Skin of body (tissue), 2 donors: ENCODE measurements around the gene DOCK7. TPM values are rescaled to one million over a fixed set of nuclear protein-coding genes. Genes with fewer than 3 reads are reported as not detected.
"Not testable (repeated sequence)": the region's sequence is repeated elsewhere in the genome, so short reads cannot be mapped to it uniquely, and the experiment has no call there.

Experiments used
- DNase-seq: peaks from one replicate; lab custom pipeline; 2025; lab: John Stamatoyannopoulos, UW
- total RNA-seq: library from RNA; depleted of rRNA; stranded (reverse); fragments of >200 nt; gene quantifications from one replicate; pipeline ENCODE4 v1.2.3, GENCODE V29; 2014

The DOCK7 gene
- total RNA-seq, 1 donor from 2014 or later = 99.1 TPM

- not testable (repeated sequence) for DNase-seq
Measured at GRCh38 chr1:62698161-62698560, 10.0 kb upstream of the DOCK7 start.

DNA sequence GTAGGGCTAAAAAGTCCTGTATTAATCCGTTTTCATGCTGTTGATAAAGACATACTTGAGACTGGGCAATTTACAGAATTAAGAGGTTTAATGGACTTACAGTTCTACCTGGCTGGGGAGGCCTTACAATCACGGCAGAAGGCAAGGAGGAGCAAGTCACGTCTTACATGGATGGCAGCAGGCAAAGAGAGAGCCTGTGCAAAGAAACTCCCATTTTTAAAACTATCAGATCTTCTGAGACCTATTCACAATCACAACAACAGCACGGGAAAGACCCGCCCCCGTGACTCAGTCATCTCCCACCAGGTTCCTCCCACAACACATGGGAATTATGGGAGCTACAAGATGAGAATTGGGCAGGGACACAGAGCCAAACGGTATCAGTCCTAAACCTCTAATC lies 6.3 kb upstream of the DOCK7 start:
- DNase-seq = not testable (repeated sequence)

DNA sequence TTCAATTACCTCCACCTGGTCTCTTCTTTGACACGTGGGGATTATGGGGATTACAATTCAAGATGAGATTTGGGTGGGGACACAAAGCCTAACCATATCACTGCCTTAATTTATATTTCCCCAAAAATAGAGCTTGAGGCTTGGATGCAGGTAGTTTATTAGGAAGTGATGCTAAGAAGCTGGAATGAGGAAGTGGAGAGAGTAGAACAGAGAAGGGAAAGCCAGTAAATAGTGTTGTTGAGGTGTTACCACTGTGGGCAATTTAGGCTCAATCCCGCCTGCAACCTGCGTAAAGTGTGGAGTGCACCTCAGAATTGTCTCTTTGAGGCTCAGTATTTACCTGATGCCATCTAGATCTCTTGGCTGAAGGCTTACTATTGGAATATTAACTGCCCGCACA lies 4.9 kb upstream of the DOCK7 start:
- no peak for DNase-seq

GRCh38 chr1:62691062-62691844 lies 3.1 kb upstream of the DOCK7 start:
- no peak for DNase-seq

DNA sequence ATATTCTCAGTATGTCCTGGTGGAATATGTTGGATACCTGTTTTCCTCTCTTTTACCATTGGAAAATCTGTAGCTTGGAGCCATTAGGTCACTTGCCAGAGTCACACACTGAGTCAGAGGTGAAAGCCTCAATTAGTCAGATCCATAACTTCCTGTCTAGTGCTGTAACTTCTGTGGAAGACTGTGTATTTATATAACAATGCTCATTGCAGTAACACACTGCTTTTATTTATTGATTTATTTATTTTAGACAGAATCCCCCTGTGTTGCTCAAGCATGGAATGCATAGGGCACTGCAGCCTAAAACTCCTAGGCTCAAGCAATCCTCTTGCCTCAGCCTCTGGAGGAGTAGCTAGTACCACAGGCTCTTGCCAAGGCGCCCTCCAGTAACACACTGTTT lies 1.3 kb upstream of the DOCK7 start:
- DNase-seq = peak; percentile 57

DNA sequence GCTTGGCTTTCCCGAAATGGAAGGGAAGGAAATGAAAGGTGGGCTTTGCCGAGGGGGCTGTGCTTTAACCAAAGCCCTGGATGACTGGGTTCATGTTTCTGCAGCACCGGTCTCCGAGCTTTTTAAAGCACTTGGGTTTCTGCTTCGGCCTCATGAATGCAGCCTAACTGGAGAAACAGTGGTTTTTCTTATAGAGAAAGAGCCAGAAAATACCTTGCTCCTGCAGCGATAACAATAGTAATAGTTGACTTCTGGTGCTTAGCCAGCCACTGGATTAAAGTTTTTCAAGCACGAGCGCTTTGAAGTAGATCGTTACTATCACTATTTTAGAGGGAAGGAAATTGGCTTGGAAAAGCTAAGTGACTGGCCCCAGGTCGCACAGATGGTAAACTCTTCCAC lies 500 bp upstream of the DOCK7 start:
- DNase-seq = no peak

DNA sequence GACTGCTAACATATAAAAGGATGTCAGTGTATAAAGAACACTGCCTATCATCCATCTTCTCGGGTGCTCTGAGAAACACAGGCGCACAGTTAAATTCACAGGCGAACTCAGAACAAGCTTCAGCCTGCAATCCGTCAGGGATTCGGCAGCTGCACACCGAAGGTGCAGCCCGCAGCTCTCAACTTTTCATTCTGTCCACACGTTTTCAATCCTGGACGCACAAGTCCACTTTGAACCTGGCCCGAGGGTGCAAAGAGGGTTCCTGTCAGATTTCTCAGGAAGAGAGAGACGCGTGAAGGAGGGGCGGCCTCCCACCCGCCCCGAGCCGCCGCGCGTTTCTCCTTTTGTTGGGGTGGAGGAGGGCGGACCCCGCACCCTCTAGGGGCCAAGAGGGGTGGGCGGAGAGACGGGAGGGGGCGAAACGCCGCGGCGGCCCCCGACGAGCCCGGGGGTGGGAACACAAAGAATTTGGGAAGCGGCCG lies 724 bp downstream of the DOCK7 start:
- DNase-seq = peak; percentile 34

GRCh38 chr1:62686822-62687221 lies 1.4 kb downstream of the DOCK7 start:
- DNase-seq = no peak

DNA sequence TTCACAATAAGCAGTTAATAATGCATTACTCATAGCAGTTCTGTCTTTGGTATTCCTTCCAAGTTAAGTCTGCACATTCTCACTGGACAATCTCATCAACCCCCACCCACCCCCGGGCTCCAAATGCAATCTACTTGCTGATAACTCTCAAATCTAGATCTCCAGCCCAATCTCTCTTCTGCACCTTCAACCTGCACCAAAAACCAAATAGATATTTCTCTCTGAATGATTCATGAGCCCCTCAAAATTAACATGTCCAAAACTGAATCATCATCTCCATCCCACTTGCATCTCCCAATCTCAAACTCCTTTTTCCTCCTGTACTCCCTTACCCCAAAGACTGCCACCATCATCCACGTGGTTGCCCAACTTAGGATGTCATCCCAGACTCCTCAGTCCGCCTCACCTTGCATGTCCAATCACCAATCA lies 2.7 kb downstream of the DOCK7 start:
- no peak for DNase-seq

DNA sequence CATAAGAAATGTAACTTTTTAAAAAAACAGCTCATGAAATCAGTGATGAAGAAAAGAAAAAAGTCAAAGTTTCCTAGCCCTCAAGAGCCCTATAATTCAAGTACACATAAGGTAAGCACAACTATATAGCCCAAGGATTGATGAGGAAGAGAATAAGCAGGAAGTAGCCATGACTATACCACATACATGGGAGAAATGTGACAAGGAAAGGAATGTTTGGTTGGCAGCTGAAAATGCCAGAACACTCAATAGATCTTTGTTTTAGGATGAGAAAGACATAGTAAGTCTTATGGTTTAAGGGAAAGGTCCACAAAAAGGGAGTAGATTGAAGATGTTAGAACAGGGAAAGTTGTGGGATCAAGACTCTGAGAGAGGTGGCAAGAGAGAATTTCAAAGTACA lies 5.7 kb downstream of the DOCK7 start:
- no peak for DNase-seq

DNA sequence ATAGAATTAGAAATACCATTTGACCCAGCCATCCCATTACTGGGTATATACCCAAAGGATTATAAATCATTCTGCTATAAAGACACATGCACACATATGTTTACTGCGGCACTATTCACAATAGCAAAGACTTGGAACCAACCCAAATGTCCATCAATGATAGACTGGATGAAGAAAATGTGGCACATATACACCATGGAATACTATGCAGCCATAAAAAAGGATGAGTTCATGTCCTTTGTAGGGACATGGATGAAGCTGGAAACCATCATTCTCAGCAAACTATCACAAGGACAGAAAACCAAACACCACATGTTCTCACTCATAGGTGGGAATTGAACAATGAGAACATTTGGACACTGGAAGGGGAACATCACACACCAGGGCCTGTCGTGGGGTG lies 7.2 kb downstream of the DOCK7 start:
- not testable (repeated sequence) for DNase-seq

GRCh38 chr1:62677822-62678221 lies 10.4 kb downstream of the DOCK7 start:
- not testable (repeated sequence) for DNase-seq

DNA sequence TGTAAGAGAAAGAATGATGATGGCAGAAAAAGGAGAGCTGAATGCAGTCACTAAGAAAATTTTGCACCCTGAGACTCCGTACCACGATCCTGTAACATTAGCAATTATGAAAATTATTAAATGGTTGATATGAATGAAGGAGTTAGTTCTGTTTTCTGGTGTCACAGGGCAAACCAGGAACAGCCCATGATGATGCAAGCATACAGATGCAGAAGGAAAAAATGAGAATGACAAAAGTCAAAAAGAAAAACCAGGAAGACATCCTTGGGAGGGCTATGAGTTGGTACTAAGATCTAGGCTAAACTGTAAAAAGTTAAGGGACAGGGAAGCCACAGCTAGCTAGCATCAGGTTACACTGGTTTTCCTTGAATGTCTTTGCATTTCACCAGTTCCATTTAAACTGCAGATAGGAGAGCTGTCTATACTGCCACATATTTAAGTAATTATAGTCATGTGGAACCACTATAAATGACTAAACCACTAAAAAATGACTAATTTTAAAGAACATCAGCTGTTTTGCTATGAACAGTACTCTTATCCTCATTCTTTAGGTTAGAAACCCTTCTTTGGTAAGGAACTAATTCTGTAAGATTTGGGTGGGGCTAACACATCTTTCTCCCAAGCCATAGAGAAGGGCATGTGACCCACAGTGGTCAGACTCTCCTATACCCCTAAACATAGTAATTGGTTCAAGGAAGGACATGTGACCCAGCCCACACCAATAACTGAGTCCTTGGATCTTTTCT lies 11.4 kb downstream of the DOCK7 start:
- DNase-seq = peak; percentile 74

- DNase-seq = no peak
Measured at GRCh38 chr1:62673629-62674028, 14.6 kb downstream of the DOCK7 start.

DNA sequence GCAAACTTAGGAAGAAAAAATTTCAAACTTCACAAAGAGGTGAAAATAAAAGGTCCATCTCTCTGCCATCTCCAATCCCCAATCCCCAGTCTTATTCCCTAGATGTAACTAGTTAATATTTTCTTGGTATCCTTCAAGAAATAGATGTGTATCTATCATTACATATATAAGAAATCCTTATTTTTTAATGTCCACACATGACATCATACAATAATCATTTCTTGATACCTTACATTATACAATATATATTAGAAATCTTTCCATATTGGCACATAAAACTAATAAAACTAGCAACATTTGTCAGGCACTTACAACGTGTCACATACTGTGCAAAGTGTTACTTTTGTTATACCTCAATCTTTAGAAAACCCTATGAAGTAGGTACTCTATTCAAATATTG lies 16.2 kb downstream of the DOCK7 start:
- no peak for DNase-seq

GRCh38 chr1:62654744-62655143 lies 33.4 kb downstream of the DOCK7 start:
- DNase-seq = peak; percentile 30

DNA sequence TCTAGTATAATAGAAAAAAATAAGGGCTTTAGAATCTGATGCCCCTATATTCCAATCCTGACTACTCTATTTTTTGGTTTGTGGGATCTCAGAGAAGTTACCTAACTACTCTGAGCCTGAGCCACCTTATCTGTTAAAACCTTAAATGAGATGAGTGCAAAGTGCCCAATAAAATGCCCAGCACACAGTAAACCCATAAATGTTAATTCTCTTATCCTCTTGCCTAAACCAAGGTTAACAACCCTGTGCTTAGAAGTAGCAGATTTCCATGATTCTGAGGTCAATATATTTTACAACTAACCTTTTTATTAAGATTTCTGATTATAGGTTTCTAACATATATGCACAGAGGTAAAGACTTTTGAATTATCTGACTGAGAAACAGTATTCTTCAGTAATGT lies 35.8 kb downstream of the DOCK7 start:
- no peak for DNase-seq

- no peak for DNase-seq
Measured at GRCh38 chr1:62643283-62643682, 44.9 kb downstream of the DOCK7 start.

DNA sequence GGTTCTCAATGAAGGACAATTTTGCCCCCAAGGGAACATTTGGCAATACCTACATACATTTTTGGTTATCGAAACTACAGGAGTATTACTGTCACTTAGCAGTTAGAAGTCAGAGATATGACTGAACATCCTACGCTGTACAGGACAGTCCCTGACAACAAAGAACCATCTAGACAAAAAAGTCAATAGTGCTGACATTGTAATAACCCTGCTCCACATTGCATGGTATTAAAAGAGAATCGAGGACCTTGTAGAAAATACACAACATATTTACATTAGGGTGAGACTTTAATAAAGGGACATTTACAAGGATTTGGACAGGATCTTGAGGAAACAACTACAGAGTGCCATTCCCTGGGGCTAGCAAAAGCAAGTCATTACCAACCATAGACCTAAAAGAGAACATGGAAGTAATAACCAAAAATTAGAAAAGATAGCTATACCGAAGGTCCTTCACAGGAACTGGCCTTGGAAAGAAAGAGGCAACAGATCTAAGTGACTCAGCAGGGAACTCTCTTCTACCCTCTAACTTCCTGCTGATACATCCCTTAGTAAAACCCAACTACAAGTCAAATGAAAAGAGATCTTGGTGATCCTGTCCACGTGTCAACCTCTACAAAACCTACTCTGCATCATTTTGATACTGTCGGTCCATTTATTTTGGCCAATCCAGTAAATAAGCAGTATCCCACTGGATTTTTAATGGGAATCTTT lies 50.6 kb downstream of the DOCK7 start:
- DNase-seq = no peak

- DNase-seq = no peak
Measured at GRCh38 chr1:62628506-62628905, 59.7 kb downstream of the DOCK7 start.

DNA sequence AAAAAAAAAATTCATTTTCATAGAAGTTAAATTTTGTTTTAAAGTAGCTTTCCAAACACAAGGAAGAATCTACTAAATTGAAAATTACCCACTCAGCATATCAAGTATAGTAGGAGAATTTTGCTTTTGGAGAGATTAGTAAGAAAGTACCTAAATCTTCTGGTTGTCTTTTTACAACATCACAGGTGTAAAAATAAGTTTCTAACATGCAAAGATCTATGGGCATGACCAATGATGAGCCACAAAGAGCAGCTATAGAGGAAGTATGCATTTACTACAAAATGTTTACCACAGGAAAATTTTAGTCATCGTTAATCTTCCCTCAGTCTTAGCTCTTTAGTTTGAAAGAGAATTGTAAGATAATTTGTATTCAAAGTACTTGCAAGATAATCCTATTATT lies 62.8 kb downstream of the DOCK7 start:
- no peak for DNase-seq

DNA sequence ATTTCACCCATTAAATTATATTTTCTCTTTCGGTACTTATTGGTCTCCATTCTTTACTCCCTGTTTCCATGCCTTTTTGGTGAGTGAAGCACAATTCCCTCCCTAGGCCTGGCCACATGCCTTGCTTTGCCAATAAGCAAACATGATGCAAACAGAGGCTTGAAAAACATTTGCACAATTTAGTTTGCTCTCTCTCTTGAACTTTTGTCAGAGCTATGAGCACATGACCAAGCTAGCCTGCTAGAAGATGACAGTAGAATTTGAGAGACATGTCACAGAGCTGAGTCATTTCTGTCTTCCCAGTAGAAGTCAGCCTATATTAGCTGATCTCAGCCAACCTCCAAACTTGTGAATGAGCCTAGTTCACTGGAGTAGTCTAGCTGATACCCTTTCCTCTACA lies 66.3 kb downstream of the DOCK7 start:
- DNase-seq = no peak
